ENCODE data around the gene KIF17. TPM values are rescaled to one million over a fixed set of nuclear protein-coding genes. Genes with fewer than 3 reads are reported as not detected.

The KIF17 gene
- total RNA-seq, 1 experiment from 2014 or later = 5.1 TPM

DNA sequence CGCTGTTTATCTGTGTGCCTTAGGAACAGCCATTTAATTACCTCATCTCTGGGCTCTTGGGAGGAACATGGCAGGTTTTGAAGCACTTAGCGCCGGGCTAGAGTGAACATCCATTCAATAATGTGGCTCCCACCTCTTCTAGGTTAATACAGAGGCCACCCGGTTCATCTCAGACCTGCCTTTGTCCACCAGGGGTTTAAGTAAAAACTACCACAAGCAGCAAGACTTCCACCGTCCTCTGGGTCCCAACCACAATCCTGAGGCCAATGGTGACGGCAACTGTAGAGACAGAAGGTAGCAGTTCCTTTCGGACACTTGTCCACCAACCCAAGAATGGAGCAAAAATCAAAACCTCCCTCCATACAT is 55.7 kb downstream of the KIF17 start:
- Histone ChIP-seq H3K79me2 (ENCODE audit: insufficient read depth, low read length) (peaks cover 19% of the 10 kb centered on the region), H3K79me1 (ENCODE audit: insufficient read depth, low read depth, low read length, poor library complexity, severe bottlenecking) (peaks cover 7% of the 10 kb centered on the region), H2AFZ (ENCODE audit: low read length) (no peak overlapping the region)

More for the DNA sequence above, 55.7 kb downstream of the KIF17 start:
- Mint-ChIP-seq H3K4me3 (peak overlapping the region; percentile 99 to 100), H3K27me3 (ENCODE audit: low read depth) (no peaks in the 10 kb centered on the region), H3K36me3 (ENCODE audit: insufficient read depth in 1 of 3, low read depth in 3 of 3) (peaks cover 4 to 23% (median 20%) of the 10 kb centered on the region in 3 experiments), H3K9me3 (no peaks in the 10 kb centered on the region), H3K27ac (peak overlapping the region; percentile 95 to 96 (median 96)), H3K4me1 (peaks cover 24% of the 10 kb centered on the region in 2 experiments)
- H3K56ac ChIP-seq (ENCODE audit: insufficient read length, low read depth, low read length) = no peak overlapping the region
- H2BK20ac ChIP-seq (ENCODE audit: low read depth, low read length, poor library complexity, severe bottlenecking) = no peak overlapping the region
- H3T11ph ChIP-seq (ENCODE audit: low read length) = no peak overlapping the region
- H2BK120ac ChIP-seq (ENCODE audit: low read depth, low read length, poor library complexity, severe bottlenecking) = no peak overlapping the region
- no peak overlapping the region for H3K27ac ChIP-seq (ENCODE audit: insufficient read length, low read depth, low read length)
- H2AK5ac ChIP-seq (ENCODE audit: insufficient read length, low read length) = no peak overlapping the region
- H4K5ac ChIP-seq (ENCODE audit: insufficient read length, low read depth, low read length) = no peak overlapping the region
- no peak overlapping the region for H2BK15ac ChIP-seq (ENCODE audit: low read depth, low read length)
- no peak overlapping the region for H4K8ac ChIP-seq (replicated peaks; ENCODE audit: insufficient read length, low read depth, low read length)
- no peak overlapping the region for H3K23ac ChIP-seq (ENCODE audit: insufficient read length, low read depth, low read length)
- no peak overlapping the region for H2BK5ac ChIP-seq (ENCODE audit: insufficient read length, low read length)
- peak overlapping the region; percentile 78 for H3K9ac ChIP-seq (ENCODE audit: extremely low read depth, insufficient read length, low read length)
- H3K9me3 ChIP-seq (ENCODE audit: control insufficient read depth, low read depth, low read length) = no peaks in the 10 kb centered on the region
- peak overlapping the region; percentile 48 for H3K4me2 ChIP-seq (ENCODE audit: insufficient read depth, insufficient read length, low read length)
- peak overlapping the region; percentile 19 for H3K18ac ChIP-seq (ENCODE audit: insufficient read length, low read depth, low read length)
- no peak overlapping the region for H2BK12ac ChIP-seq (ENCODE audit: insufficient read length, low read depth, low read length)
- no peaks in the 10 kb centered on the region for H3K27me3 ChIP-seq (ENCODE audit: insufficient read depth, low read length)
- TF ChIP-seq, protein P1, sequence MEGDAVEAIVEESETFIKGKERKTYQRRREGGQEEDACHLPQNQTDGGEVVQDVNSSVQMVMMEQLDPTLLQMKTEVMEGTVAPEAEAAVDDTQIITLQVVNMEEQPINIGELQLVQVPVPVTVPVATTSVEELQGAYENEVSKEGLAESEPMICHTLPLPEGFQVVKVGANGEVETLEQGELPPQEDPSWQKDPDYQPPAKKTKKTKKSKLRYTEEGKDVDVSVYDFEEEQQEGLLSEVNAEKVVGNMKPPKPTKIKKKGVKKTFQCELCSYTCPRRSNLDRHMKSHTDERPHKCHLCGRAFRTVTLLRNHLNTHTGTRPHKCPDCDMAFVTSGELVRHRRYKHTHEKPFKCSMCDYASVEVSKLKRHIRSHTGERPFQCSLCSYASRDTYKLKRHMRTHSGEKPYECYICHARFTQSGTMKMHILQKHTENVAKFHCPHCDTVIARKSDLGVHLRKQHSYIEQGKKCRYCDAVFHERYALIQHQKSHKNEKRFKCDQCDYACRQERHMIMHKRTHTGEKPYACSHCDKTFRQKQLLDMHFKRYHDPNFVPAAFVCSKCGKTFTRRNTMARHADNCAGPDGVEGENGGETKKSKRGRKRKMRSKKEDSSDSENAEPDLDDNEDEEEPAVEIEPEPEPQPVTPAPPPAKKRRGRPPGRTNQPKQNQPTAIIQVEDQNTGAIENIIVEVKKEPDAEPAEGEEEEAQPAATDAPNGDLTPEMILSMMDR (conservative IDR thresholded peaks at IDR 0.05) = peak; percentile 17; the same call in 1 of the 3 replicates
- H3K23me2 ChIP-seq (ENCODE audit: insufficient read length, low read depth, low read length, poor library complexity, severe bottlenecking) = peaks cover 5% of the 10 kb centered on the region
- no peak overlapping the region for H3K4ac ChIP-seq (ENCODE audit: low read depth, low read length)
- H3K14ac ChIP-seq (ENCODE audit: insufficient read depth, low read length) = no peak overlapping the region
- H4K20me1 ChIP-seq (ENCODE audit: control insufficient read depth, insufficient read depth, insufficient read length) = no peaks in the 10 kb centered on the region
- peaks cover 2% of the 10 kb centered on the region; the same call in 1 of the 2 replicates for H3K4me1 ChIP-seq (ENCODE audit: insufficient read depth, low read length)
- no peak overlapping the region for H4K91ac ChIP-seq (ENCODE audit: insufficient read length, low read depth, low read length)
- DNase-seq = no peak
- WGBS (ENCODE audit: extremely low coverage, insufficient read length, low lambda C conversion rate) = no CpG with 5 or more reads among the region's 7 CpGs

Measured in H9 (cell line).